GM18858 (cell line): Measurements from ENCODE around the gene PEX19.

Experiments
- ATAC-seq: cut with Tn5 transposase; IDR thresholded peaks from one replicate; pipeline ENCODE4 v1.9.1; 2021; ENCODE audit not compliant: unreplicated experiment

PEX19 gene

DNA sequence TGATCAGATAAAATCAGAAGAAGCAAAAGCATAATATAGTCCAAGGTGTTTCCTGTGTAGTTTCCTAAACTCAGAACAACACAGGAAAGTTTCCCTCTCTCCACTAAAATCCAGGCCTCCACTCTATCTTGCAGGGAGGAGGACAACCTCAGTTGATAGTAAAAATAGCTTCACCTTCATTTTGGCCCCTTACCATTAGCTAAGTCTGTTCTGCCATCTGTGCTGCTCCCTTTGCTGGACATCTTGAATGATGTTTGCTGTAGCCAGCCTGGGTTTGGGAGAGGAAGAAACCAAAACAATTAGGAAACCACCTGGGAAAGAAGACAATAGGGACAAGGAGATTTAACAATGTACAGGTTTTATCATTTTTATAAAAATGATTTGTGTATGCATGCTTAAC lies 41.2 kb downstream of the PEX19 start:
- no peak for ATAC-seq

DNA sequence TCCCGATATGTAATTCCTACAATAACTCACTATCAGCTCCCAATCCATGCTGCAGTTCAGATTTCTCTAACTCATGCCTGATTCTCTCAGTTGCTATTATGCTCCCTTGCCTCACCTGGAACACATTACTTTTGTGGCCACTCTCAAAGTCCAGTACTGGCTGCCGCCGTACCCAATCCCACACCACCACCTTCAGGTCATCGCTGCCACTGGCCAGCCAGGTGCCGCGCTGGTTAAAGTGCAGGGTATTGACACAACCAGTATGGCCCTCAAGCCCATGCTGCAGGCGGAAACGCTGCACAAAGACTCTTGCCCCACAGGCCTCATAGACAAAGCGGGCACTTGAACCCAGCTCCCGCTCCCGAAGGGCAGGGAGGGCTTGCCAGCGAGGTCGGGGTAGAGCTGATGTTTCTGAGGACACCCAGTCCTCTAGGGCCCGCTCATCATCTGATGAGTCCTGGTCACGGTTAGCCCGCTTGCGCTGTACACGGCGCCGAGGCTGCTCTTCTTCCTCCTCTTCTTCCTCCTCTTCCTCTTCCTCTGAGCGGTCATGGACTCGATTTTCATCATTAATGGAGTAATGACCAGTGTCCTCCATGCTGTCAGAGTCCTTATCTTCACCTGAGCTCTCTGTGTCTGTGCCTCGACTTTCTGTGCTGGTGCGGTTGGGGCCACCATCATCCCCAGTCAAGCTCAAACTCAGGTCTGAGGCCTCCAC lies 45.2 kb downstream of the PEX19 start:
- ATAC-seq, result no peak

DNA sequence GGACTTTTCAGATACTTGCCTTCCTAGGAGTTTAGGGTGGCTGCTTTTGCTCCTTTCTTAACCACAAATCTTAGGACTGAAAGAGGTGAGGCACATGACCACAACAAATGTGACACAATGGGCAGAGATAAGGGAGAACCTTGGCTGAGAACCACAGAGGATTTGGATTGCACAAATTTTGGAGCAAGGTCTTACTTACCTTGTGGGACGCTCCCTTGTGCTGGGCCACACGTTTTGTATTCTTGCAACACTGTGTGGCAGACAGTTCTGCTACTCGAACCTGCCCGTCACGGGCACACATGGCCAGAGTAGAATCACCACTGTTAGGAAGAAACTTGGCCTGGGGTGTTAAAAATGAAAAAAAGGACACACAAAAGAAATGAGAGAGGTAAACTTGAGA lies 46.5 kb downstream of the PEX19 start:
- no peak for ATAC-seq

DNA sequence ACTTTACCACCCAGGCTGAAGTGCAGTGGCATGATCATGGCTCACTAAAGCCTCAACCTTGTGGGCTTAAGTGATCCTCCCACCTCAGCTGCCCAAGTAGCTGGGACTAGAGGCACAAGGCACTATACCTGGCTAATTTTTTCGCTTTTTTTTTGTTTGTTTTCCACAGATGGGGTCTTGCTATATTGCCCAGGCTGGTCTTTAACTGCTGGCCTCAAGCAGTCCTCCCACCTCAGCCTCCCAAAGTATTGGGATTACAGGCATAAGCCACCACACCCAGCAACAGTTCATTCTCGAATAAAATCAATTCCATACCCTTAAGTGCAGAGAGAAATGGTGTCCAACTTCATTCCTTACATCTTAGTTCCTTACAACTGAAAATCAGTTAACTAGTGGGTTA lies 47.4 kb downstream of the PEX19 start:
- ATAC-seq, result no peak

DNA sequence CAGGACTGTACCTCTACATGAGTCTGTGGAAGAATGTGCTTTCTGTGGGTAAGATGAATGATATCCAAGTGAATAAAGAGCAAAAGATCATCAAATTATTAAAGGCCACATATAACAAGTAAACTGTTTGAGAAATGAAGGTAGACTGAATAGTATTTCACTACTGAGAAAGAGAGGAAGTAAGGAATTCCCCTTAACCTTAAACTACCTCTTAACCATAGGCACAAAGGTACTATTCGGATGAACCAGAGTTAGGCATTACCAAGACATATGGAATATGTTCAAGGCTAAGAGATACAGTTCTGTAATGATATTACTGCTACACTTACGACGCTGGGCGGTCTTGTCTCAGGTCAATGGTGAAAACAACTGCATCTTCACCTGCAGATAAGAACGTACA lies 48.1 kb downstream of the PEX19 start:
- no peak for ATAC-seq

DNA sequence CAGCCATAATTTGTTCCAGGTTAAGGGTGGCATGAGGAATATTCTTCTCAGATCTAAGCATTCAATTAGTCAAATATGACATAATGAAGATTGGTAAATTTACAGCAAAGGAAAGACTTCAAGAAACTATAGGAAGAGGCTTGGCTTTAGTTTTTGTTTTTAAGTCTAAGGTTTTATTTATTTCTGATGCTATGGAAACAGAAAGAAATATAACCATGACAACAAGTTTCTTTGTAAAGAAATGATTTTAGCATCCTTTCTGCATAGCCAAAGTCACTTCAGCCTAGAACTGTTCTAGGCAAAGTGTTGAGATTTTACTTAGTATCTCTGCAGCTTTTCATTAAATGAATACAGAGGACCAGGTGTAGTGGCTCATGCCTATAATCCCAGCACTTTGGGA lies 52.0 kb downstream of the PEX19 start:
- ATAC-seq, result no peak

DNA sequence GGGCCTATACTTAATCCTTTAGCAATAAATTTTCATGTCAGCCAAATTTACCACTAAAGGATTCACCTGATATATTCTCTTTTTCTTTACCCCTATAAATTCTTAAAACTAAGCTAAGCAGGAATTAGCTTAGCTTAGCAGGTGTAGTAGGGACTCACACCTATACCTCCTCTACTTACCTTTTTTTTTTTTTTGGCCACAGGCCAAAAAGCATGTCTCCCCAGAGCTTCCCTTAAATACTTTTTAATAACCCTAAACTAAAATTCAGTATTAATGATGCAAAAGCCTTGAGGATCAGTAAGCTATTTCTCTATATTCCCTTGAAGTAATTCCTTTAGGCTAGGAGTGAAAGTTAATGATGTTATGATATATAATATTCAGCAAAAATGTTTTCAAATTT lies 56.5 kb downstream of the PEX19 start:
- no peak for ATAC-seq

DNA sequence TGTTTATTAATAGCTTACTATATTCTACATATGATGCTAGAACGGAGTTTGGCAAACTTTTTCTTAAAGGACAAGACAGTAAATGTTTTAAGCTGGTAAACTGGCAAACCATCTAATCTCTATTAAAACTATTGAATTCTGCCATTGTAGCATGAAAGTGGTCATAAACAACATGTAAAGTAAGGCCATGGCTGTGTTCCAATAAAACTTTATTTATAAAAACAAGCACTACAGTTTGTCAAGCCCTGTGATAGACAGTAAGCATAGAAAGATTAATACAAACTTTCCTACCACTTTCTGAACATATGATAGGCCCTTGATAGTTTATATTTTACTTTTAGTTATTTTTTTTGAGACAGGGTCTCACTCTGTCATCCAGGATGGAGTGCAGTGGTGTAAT lies 57.4 kb downstream of the PEX19 start:
- ATAC-seq, result no peak

DNA sequence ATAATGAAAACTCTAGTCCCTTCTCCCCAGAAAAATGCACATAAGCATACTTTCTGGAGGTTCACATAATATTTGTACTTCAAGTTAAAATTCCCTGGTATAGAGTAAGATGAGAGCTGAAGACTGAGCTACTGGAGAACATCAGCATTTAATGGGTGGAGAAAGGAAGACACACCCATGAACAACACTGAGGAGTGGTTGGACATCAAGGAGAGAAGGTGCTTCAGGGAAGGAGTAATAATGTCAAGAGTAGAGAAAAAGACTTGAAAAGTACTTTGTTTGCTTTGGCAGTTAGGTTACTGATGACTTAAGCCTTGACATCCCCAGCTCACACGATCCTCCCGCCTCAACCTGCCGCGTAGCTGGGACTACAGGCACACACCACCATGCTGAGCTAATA lies 57.9 kb downstream of the PEX19 start:
- no peak for ATAC-seq
